Mucosa of descending colon (tissue), 3 donors: ENCODE measurements around the gene IGF2R. TPM values are rescaled to one million over a fixed set of nuclear protein-coding genes. Genes with fewer than 3 reads are reported as not detected.

Experiments
- ATAC-seq: fragments of 200-7000 bp; cut with Tn5 transposase; one replicate; pipeline ENCODE4 v1.9.1; 2020; ENCODE audit warnings: mild to moderate bottlenecking, moderate library complexity
- DNase-seq, 3 donors: peaks; one replicate each; pipeline ENCODE4 v3.0.0-alpha.2; 2020
- H3K36me3 ChIP-seq: fragments of 200-600 bp; one replicate; pipeline ENCODE4 v1.8.0; 2021; ENCODE audit warnings: low read depth, mild to moderate bottlenecking
- H3K4me1 ChIP-seq: fragments of 200-600 bp; one replicate; pipeline ENCODE4 v1.8.0; 2021; ENCODE audit warnings: low read depth, mild to moderate bottlenecking
- H3K4me3 ChIP-seq: fragments of 200-600 bp; one replicate; pipeline ENCODE4 v1.8.0; 2021; ENCODE audit warnings: mild to moderate bottlenecking
- H3K9me3 ChIP-seq: fragments of 200-600 bp; one replicate; pipeline ENCODE4 v1.8.0; 2021; ENCODE audit warnings: mild to moderate bottlenecking
- CTCF ChIP-seq: fragments of 200-600 bp; IDR thresholded peaks from one replicate; pipeline ENCODE4 v1.8.0; 2022; ENCODE audit warnings: antibody characterized with exemption, mild to moderate bottlenecking
- intact Hi-C, 2 donors: fragments of 100-400 bp; cut with DNase I in 1 of 2; cut with micrococcal nuclease in 1 of 2; formaldehyde crosslinking; loops; one replicate each; pipeline versions ENCODE4 v1.11.0 to v1.11.1; 2022; cut with DNase I, micrococcal nuclease
- total RNA-seq, 3 donors: library from RNA; stranded (reverse); fragmentation: NEBNext Ultra II Directional in 2 of 3; extraction: Animal tissue kit (Norgen Biotek cat#: 25700) in 2 of 3; gene quantifications; one replicate each; pipeline versions ENCODE4 v1.2.1 to v1.2.4, GENCODE V29; 2021 to 2023
- donor health status: DM: no; HTN: no; CAD: no; lungs with moderate emphysema.
- donor health status: DM: no; HTN: no; CAD: no.
- donor health status: DM: no; HTN: yes; CAD: no.

IGF2R gene
- total RNA-seq, 3 donors from 2014 or later, result 97.7 to 112 (median 101) TPM

GRCh38 chr6:159955945-159956361, 12.9 kb upstream of the IGF2R start:
- TF ChIP-seq CTCF, result no peak
- H3K4me3 ChIP-seq, result no peak overlapping the region
- no peaks in the 10 kb centered on the region for H3K36me3 ChIP-seq
- intact Hi-C loops, result no loop called here
- H3K9me3 ChIP-seq, result no peaks in the 10 kb centered on the region
- DNase-seq (no peak), ATAC-seq (no peak)
- no peaks in the 10 kb centered on the region for H3K4me1 ChIP-seq

GRCh38 chr6:159957071-159957673, 11.7 kb upstream of the IGF2R start:
- Histone ChIP-seq H3K4me3 (no peak overlapping the region), H3K4me1 (no peaks in the 10 kb centered on the region), H3K36me3 (no peaks in the 10 kb centered on the region), H3K9me3 (no peaks in the 10 kb centered on the region)
- ATAC-seq (no peak), DNase-seq (no peak)
- TF ChIP-seq CTCF, result no peak
- intact Hi-C loops, result no loop called here

GRCh38 chr6:159959165-159959975, 9.5 kb upstream of the IGF2R start:
- no peak for TF ChIP-seq CTCF
- Histone ChIP-seq H3K9me3 (no peaks in the 10 kb centered on the region), H3K4me3 (no peak overlapping the region), H3K4me1 (no peaks in the 10 kb centered on the region), H3K36me3 (no peaks in the 10 kb centered on the region)
- ATAC-seq (peak; percentile 35), DNase-seq (no peak)
- intact Hi-C loops, result no loop called here

- ATAC-seq (peak; percentile 20), DNase-seq (peak in 1 of 3 donors; percentile 31)
- Histone ChIP-seq H3K4me3 (no peak overlapping the region), H3K9me3 (no peaks in the 10 kb centered on the region), H3K4me1 (no peaks in the 10 kb centered on the region), H3K36me3 (no peaks in the 10 kb centered on the region)
- no peak for TF ChIP-seq CTCF
- intact Hi-C loops, result no loop called here
Measured at GRCh38 chr6:159959976-159960384, 8.9 kb upstream of the IGF2R start.

GRCh38 chr6:159960485-159960884, 8.4 kb upstream of the IGF2R start:
- TF ChIP-seq CTCF, result no peak

More at GRCh38 chr6:159960485-159960884, 8.4 kb upstream of the IGF2R start:
- intact Hi-C loops, result no loop called here
- H3K36me3 ChIP-seq, result no peaks in the 10 kb centered on the region
- ATAC-seq, result no peak
- H3K4me3 ChIP-seq, result no peak overlapping the region
- H3K9me3 ChIP-seq, result no peaks in the 10 kb centered on the region
- no peak for DNase-seq
- no peaks in the 10 kb centered on the region for H3K4me1 ChIP-seq
